ENCODE results near the gene DNASE1.

DNA sequence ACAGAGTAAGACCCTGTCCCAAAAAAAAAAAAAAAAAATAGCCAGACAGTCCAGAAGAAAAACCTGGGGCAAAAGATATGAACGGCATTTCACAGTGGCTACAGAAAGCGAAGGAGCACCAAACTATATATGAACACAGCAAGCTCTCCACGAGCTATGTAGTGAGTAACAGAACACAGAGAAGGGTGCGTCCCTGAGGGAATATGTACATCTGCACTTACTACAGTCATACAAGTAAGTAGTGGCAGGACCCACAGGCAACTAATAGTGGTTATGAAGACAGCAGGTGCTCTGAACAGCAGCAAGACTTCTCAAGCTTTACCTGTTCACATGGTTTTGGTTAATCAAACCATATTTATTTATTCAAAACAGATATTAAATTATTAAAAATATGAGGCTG lies 47.0 kb downstream of the DNASE1 start:
- no peak for TF ChIP-seq POLR2A (IDR thresholded peaks at IDR 0.05; ENCODE audit: low read depth, low read length)
- no peak for TF ChIP-seq POLR2AphosphoS5 (IDR thresholded peaks at IDR 0.05; ENCODE audit: low read depth, low read length)
- TF ChIP-seq TAF1 (IDR thresholded peaks at IDR 0.05; ENCODE audit: borderline replicate concordance, low read depth, low read length) = no peak
